Thyroid gland (tissue), 4 donors: Measurements from ENCODE around the gene PRLH.

ENCODE experiments used
- CTCF ChIP-seq, 6 experiments: fragments of 200-600 bp in 3 of 6; fragments of 450-650 bp in 3 of 6; sonication (generic) in 3 of 6; IDR thresholded peaks; one replicate each; pipeline ENCODE4 v1.5.1; 2016 to 2019; ENCODE audit warnings: antibody characterized with exemption in 6 of 6, mild to moderate bottlenecking in 2 of 6, inconsistent platforms in 1 of 6, moderate library complexity in 1 of 6
- POLR2A ChIP-seq, 2 donors: fragments of 450-650 bp; IDR thresholded peaks; one replicate each; pipeline ENCODE4 v1.6.1; 2017; ENCODE audit warnings: antibody characterized with exemption in 2 of 2, mild to moderate bottlenecking in 2 of 2, moderate library complexity in 1 of 2

DNA sequence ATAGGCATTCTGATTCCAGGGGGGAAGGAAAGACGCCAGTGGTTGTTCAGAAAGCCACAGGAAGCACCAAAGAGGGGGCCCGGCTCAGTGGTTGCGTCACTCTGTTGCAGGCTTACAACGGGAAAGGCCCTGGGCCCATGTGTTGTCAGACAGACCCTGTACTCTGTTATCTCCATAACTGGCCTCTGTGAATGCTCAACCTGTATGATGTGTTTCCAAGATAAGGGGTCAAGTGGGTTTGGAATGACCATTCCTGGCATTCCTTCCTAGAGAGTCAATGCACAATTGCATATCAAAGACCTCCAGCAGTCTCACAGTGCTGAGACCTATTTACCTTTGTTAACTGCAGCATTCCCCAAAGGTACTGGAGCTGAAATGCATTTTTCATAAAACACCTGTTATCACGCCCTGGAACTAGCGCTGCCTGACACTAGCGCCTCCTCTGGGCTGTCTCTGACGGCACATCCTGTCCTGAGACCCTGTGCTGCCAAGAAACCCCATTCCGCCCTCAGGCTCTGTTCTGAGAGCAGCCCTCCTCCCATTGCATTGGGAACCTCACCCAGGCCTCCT, 47.9 kb downstream of the PRLH start:
- TF ChIP-seq CTCF (IDR thresholded peaks at IDR 0.05) (peak in 4 of 6 experiments; percentile 44 to 59 (median 51)), POLR2A (IDR thresholded peaks at IDR 0.05) (no peak)
